Liver (tissue), 3 donors: ENCODE measurements around the gene ABCA4.
"Not testable (repeated sequence)": the region's sequence is repeated elsewhere in the genome, so short reads cannot be mapped to it uniquely, and the experiment has no call there.

Experiments
- CTCF ChIP-seq: fragments of 150-350 bp; IDR thresholded peaks from 2 replicates; pipeline ENCODE4 v1.5.1; 2017; ENCODE audit warnings: improper control_type of control experiment, low read depth, low read length; ENCODE audit not compliant: missing input control
- EGR1 ChIP-seq, 2 donors: IDR thresholded peaks; 2 replicates each; pipeline ENCODE4 v1.6.1; 2016 to 2018; ENCODE audit warnings: antibody characterized with exemption in 2 of 2, low read depth in 2 of 2
- GABPA ChIP-seq, 2 donors: IDR thresholded peaks in 1 of 2; conservative IDR thresholded peaks in 1 of 2; 2 replicates each; pipeline ENCODE4 v1.6.1; 2016; ENCODE audit warnings: antibody characterized with exemption in 2 of 2, mild to moderate bottlenecking in 1 of 2, moderate library complexity in 1 of 2
- HNF4A ChIP-seq, 2 donors: conservative IDR thresholded peaks; 2 replicates each; pipeline ENCODE4 v1.6.1; 2016; ENCODE audit warnings: antibody characterized with exemption in 2 of 2, mild to moderate bottlenecking in 2 of 2
- HNF4G ChIP-seq: IDR thresholded peaks from 2 replicates; pipeline ENCODE4 v1.6.1; 2016; ENCODE audit warnings: antibody characterized with exemption
- JUND ChIP-seq, 2 donors: IDR thresholded peaks; 2 replicates each; pipeline ENCODE4 v1.6.1; 2016; ENCODE audit warnings: antibody characterized with exemption in 2 of 2
- RAD21 ChIP-seq, 2 donors: IDR thresholded peaks; 2 replicates each; pipeline ENCODE4 v1.6.1; 2016; ENCODE audit warnings: antibody characterized with exemption in 2 of 2, mild to moderate bottlenecking in 2 of 2
- REST ChIP-seq: IDR thresholded peaks from 2 replicates; pipeline ENCODE4 v1.6.1; 2016; ENCODE audit warnings: antibody characterized with exemption, mild to moderate bottlenecking
- SP1 ChIP-seq: IDR thresholded peaks from 2 replicates; pipeline ENCODE4 v1.6.1; 2018; ENCODE audit warnings: antibody characterized with exemption, mild to moderate bottlenecking
- TAF1 ChIP-seq: conservative IDR thresholded peaks from 2 replicates; pipeline ENCODE4 v1.6.1; 2016; ENCODE audit warnings: antibody characterized with exemption, mild to moderate bottlenecking
- YY1 ChIP-seq: IDR thresholded peaks from 2 replicates; pipeline ENCODE4 v1.6.1; 2016; ENCODE audit warnings: antibody characterized with exemption, mild to moderate bottlenecking
- TF ChIP-seq, protein P1 (sequence below): IDR thresholded peaks from 2 replicates; pipeline ENCODE4 v1.6.1; 2016; ENCODE audit warnings: antibody characterized with exemption
- TF ChIP-seq, protein P2 (sequence below): IDR thresholded peaks from 2 replicates; pipeline ENCODE4 v1.6.1; 2016; ENCODE audit warnings: antibody characterized with exemption
- donor health status: healthy.
- donor health status: healthy.

- TF ChIP-seq CTCF; GABPA (IDR thresholded peaks at IDR 0.05 in 1 of 2, conservative IDR thresholded peaks at IDR 0.05 in 1 of 2); JUND (IDR thresholded peaks at IDR 0.05); TAF1; SP1; YY1; RAD21 (IDR thresholded peaks at IDR 0.05); REST; EGR1 (IDR thresholded peaks at IDR 0.05; ENCODE audit: low read depth in 2 of 2); HNF4G; HNF4A (conservative IDR thresholded peaks at IDR 0.05): not testable (repeated sequence)
- TF ChIP-seq, protein P1, sequence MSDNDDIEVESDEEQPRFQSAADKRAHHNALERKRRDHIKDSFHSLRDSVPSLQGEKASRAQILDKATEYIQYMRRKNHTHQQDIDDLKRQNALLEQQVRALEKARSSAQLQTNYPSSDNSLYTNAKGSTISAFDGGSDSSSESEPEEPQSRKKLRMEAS, result not testable (repeated sequence)
- TF ChIP-seq, protein P2, sequence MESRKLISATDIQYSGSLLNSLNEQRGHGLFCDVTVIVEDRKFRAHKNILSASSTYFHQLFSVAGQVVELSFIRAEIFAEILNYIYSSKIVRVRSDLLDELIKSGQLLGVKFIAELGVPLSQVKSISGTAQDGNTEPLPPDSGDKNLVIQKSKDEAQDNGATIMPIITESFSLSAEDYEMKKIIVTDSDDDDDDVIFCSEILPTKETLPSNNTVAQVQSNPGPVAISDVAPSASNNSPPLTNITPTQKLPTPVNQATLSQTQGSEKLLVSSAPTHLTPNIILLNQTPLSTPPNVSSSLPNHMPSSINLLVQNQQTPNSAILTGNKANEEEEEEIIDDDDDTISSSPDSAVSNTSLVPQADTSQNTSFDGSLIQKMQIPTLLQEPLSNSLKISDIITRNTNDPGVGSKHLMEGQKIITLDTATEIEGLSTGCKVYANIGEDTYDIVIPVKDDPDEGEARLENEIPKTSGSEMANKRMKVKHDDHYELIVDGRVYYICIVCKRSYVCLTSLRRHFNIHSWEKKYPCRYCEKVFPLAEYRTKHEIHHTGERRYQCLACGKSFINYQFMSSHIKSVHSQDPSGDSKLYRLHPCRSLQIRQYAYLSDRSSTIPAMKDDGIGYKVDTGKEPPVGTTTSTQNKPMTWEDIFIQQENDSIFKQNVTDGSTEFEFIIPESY, result not testable (repeated sequence)
Observed at GRCh38 chr1:93990477-93990876, 130.5 kb downstream of the ABCA4 start.
